WTC11 (cell line): ENCODE results near the gene NTRK1.

Experiments used
- NFE2L1 ChIP-seq: sonication (generic); formaldehyde crosslinking; IDR thresholded peaks from 2 replicates; pipeline ENCODE4 v1.8.1; 2023; ENCODE audit warnings: missing genetic modification reagents
- NFYB ChIP-seq: sonication (generic); formaldehyde crosslinking; conservative IDR thresholded peaks from 2 replicates; pipeline ENCODE4 v1.8.0; 2022; ENCODE audit warnings: low read depth, missing genetic modification reagents
- NR3C1 ChIP-seq: sonication (generic); formaldehyde crosslinking; conservative IDR thresholded peaks from 2 replicates; pipeline ENCODE4 v1.8.1; 2023; ENCODE audit warnings: low read depth, mild to moderate bottlenecking, missing genetic modification reagents
- RELA ChIP-seq: sonication (generic); formaldehyde crosslinking; IDR thresholded peaks from 2 replicates; pipeline ENCODE4 v1.8.1; 2022; ENCODE audit warnings: missing genetic modification reagents, mild to moderate bottlenecking, borderline replicate concordance
- TEAD4 ChIP-seq: sonication (generic); formaldehyde crosslinking; IDR thresholded peaks from 2 replicates; pipeline ENCODE4 v1.8.0; 2022; ENCODE audit warnings: mild to moderate bottlenecking, missing genetic modification reagents
- ZNF263 ChIP-seq: sonication (generic); formaldehyde crosslinking; IDR thresholded peaks from 2 replicates; pipeline ENCODE4 v1.8.1; 2022; ENCODE audit warnings: low read depth, mild to moderate bottlenecking, moderate library complexity, missing genetic modification reagents
- ZNF317 ChIP-seq: sonication (generic); formaldehyde crosslinking; IDR thresholded peaks from 2 replicates; pipeline ENCODE4 v1.8.1; 2023; ENCODE audit warnings: low read depth, mild to moderate bottlenecking, moderate library complexity, missing genetic modification reagents, borderline replicate concordance
- TF ChIP-seq, protein P1 (sequence below): sonication (generic); formaldehyde crosslinking; IDR thresholded peaks from 2 replicates; pipeline ENCODE4 v1.8.0; 2022; ENCODE audit warnings: mild to moderate bottlenecking, missing genetic modification reagents
- TF ChIP-seq, protein P2 (sequence below): fragments of 200-600 bp; IDR thresholded peaks from 2 replicates; pipeline ENCODE4 v1.8.0; 2022; ENCODE audit warnings: antibody characterized with exemption
- TF ChIP-seq, protein P3 (sequence below): sonication (generic); formaldehyde crosslinking; IDR thresholded peaks from 2 replicates; pipeline ENCODE4 v1.8.1; 2023; ENCODE audit warnings: mild to moderate bottlenecking, missing genetic modification reagents
- TF ChIP-seq, protein P4 (sequence below): sonication (generic); formaldehyde crosslinking; conservative IDR thresholded peaks from 2 replicates; pipeline ENCODE4 v1.8.1; 2022; ENCODE audit warnings: mild to moderate bottlenecking, missing genetic modification reagents
- TF ChIP-seq, protein P5 (sequence below): sonication (generic); formaldehyde crosslinking; IDR thresholded peaks from 2 replicates; pipeline ENCODE4 v1.8.0; 2022; ENCODE audit warnings: mild to moderate bottlenecking, missing genetic modification reagents

DNA sequence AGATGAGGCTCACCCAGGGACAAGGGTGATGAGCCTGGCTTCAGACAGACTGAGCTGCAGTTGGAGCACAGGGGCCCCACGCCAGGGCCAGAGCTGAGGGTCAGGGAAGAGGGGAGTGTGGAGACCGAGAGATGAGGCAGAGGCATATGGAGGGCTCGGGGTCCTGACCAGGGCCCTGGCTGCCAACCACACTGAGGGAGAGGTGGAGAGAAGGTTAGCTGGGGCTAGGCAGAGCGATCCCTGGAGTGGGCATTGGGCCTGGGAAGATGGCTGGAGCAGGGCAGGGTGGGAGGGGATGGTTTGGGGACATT is 40.9 kb downstream of the NTRK1 start:
- no peak for TF ChIP-seq ZNF263 (CRISPR knock-in tag)
- TF ChIP-seq, protein P1, sequence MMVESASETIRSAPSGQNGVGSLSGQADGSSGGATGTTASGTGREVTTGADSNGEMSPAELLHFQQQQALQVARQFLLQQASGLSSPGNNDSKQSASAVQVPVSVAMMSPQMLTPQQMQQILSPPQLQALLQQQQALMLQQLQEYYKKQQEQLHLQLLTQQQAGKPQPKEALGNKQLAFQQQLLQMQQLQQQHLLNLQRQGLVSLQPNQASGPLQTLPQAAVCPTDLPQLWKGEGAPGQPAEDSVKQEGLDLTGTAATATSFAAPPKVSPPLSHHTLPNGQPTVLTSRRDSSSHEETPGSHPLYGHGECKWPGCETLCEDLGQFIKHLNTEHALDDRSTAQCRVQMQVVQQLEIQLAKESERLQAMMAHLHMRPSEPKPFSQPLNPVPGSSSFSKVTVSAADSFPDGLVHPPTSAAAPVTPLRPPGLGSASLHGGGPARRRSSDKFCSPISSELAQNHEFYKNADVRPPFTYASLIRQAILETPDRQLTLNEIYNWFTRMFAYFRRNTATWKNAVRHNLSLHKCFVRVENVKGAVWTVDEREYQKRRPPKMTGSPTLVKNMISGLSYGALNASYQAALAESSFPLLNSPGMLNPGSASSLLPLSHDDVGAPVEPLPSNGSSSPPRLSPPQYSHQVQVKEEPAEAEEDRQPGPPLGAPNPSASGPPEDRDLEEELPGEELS (CRISPR knock-in tag): no peak
- TF ChIP-seq, protein P2, sequence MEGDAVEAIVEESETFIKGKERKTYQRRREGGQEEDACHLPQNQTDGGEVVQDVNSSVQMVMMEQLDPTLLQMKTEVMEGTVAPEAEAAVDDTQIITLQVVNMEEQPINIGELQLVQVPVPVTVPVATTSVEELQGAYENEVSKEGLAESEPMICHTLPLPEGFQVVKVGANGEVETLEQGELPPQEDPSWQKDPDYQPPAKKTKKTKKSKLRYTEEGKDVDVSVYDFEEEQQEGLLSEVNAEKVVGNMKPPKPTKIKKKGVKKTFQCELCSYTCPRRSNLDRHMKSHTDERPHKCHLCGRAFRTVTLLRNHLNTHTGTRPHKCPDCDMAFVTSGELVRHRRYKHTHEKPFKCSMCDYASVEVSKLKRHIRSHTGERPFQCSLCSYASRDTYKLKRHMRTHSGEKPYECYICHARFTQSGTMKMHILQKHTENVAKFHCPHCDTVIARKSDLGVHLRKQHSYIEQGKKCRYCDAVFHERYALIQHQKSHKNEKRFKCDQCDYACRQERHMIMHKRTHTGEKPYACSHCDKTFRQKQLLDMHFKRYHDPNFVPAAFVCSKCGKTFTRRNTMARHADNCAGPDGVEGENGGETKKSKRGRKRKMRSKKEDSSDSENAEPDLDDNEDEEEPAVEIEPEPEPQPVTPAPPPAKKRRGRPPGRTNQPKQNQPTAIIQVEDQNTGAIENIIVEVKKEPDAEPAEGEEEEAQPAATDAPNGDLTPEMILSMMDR: no peak
- TF ChIP-seq, protein P3, sequence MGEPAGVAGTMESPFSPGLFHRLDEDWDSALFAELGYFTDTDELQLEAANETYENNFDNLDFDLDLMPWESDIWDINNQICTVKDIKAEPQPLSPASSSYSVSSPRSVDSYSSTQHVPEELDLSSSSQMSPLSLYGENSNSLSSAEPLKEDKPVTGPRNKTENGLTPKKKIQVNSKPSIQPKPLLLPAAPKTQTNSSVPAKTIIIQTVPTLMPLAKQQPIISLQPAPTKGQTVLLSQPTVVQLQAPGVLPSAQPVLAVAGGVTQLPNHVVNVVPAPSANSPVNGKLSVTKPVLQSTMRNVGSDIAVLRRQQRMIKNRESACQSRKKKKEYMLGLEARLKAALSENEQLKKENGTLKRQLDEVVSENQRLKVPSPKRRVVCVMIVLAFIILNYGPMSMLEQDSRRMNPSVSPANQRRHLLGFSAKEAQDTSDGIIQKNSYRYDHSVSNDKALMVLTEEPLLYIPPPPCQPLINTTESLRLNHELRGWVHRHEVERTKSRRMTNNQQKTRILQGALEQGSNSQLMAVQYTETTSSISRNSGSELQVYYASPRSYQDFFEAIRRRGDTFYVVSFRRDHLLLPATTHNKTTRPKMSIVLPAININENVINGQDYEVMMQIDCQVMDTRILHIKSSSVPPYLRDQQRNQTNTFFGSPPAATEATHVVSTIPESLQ (CRISPR knock-in tag): no peak
- TF ChIP-seq, protein P4, sequence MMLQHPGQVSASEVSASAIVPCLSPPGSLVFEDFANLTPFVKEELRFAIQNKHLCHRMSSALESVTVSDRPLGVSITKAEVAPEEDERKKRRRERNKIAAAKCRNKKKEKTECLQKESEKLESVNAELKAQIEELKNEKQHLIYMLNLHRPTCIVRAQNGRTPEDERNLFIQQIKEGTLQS: no peak
- no peak for TF ChIP-seq NR3C1 (CRISPR knock-in tag)
- no peak for TF ChIP-seq NFYB
- TF ChIP-seq TEAD4 (CRISPR knock-in tag): no peak
- TF ChIP-seq RELA (CRISPR knock-in tag): no peak
- TF ChIP-seq, protein P5, sequence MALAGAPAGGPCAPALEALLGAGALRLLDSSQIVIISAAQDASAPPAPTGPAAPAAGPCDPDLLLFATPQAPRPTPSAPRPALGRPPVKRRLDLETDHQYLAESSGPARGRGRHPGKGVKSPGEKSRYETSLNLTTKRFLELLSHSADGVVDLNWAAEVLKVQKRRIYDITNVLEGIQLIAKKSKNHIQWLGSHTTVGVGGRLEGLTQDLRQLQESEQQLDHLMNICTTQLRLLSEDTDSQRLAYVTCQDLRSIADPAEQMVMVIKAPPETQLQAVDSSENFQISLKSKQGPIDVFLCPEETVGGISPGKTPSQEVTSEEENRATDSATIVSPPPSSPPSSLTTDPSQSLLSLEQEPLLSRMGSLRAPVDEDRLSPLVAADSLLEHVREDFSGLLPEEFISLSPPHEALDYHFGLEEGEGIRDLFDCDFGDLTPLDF (CRISPR knock-in tag): no peak
- TF ChIP-seq ZNF317 (CRISPR knock-in tag): no peak
- no peak for TF ChIP-seq NFE2L1 (CRISPR knock-in tag)
